Measurements from ENCODE around the gene WNT5A.

DNA sequence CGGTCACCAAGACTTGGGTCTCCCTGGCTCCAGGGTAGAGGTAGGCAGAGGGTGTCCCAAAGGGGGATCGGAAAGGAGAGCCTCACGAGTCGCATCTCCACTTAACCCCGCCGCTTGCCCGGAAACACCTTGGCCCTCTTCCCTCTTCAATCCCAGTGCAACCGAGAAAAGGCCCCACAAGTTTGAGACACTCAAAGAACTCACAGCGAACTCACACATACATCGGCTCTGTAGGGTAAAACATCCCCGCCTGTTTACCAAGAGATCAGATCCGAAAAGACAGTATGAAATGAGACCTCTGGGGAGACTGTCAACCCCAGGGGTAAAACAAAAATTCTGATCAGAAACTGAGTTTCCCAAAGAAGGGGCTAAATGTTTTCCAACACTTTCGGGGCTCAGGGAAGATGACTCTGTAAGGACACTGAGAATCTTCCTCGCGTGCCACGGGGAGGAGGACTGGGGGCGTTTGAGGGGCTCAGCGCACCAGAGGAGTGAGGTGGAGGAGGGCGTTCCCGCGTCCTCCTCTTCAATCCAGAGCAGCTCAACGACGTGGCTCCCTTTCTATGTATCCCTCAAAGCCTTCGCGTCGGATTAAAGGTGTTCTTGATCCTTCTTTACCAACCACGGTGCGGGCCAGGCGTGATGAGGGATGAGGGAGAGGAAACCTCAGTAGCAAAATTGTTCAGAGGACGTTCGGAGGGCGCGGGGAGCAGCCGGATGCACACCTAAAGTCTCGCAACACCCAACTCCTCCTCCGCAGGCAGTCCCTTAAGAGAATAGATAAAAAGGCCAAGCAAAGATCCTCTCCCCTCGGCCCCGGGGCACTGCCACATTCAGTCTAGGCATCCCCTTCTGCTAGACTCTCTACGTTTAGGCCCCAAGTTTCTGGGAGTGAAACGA is 3.7 kb downstream of the WNT5A start:
- TF ChIP-seq CTCF (IDR thresholded peaks at IDR 0.05) (no peak), POLR2A (IDR thresholded peaks at IDR 0.05) (no peak)

Data from uterus (tissue), 2 donors.